ENCODE measurements around the gene MLPH. TPM values are rescaled to one million over a fixed set of nuclear protein-coding genes. Genes with fewer than 3 reads are reported as not detected.

The MLPH gene
- polyA plus RNA-seq, 1 of the 3 experiments (the other 2 are of a cell fraction): 93.6 TPM

DNA sequence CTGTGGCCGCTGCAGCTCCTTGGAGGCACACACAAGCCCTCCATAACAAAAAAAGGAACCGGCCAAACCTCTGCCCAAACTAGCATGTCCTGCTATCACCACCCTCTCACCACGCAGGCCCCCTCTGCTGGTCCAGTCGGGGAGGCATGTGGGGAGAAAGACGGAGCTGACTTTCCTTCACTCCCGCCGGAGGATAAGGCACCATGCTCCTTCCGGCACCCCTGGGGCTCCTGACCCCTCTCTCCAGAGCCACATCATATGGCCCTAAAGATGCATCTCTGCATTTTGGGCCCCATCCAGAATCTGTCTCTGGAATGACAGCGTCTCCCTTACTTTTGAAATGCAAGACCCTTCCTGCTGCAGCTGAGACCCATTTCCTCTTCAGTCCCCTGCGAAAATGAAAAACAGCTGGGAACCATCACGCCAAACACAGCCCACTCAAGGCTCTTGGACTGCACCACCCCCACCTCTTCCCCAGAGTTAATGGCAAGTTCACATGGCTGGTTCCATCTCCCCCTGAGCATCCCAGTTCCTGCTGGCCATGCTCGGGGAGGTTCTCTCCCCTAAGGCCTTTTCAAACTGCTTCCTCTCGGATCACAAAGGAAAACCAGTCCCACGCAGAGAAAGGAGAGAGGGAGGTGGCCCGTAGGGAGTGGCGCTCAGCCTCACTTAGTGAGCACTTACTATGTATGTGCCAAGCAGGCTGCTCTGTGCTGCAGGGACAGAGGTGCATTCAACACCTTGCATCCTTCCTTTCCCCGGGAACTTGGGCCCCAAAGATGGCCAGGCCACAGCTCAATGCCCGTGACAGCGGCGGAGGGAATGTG, 35.2 kb upstream of the MLPH start:
- Histone ChIP-seq H3K27me3 (ENCODE audit: insufficient read depth) (no peaks in the 10 kb centered on the region), H3K36me3 (replicated peaks in 1 of 2; ENCODE audit: control insufficient read depth in 1 of 2, insufficient read depth in 2 of 2, low read length in 1 of 2) (no peaks in the 10 kb centered on the region), H3K4me1 (ENCODE audit: control insufficient read depth in 1 of 2, insufficient read depth in 2 of 2, low read depth in 1 of 2, low read length in 1 of 2) (peaks cover 0 to 24% of the 10 kb centered on the region in 2 experiments; a peak in 1 of 4 replicates), H3K4me3 (ENCODE audit: low read depth in 2 of 2, low read length in 1 of 2) (no peak overlapping the region), H3K27ac (ENCODE audit: low read depth in 2 of 2, low read length in 1 of 2) (peak overlapping the region in 1 of 2 experiments; percentile 83; a peak in 2 of 4 replicates), H3K79me2 (ENCODE audit: insufficient read depth) (no peaks in the 10 kb centered on the region), H4K20me1 (ENCODE audit: insufficient read depth) (no peaks in the 10 kb centered on the region), H3K9me3 (no peaks in the 10 kb centered on the region), H3K4me2 (no peak overlapping the region), H2AFZ (ENCODE audit: low read depth) (no peak overlapping the region), H3K9me2 (no peaks in the 10 kb centered on the region), H3F3A (replicated peaks; ENCODE audit: insufficient read depth) (no peaks in the 10 kb centered on the region), H3K9ac (no peak overlapping the region)
- WGBS (ENCODE audit: low lambda C conversion rate): 71% methylated on average over 14 of the region's 20 CpGs
- DNase-seq: peak; percentile 87
- POLR2A ChIA-PET: interaction anchor here (0.6 to 1.9 kb wide), 3 partner anchors 10 to 24 kb away, joined by 3 to 5 read pairs (median 4); no protein-coding TSS in a partner anchor
- CTCF ChIA-PET: interaction anchor here (0.7 to 4.3 kb wide), 19 partner anchors 9 to 356 kb away, joined by 3 to 59 read pairs (median 4); partner anchors contain the start of gene COL6A3
- TF ChIP-seq FOSL2 (IDR thresholded peaks at IDR 0.05; ENCODE audit: borderline replicate concordance, low read depth): no peak
- TF ChIP-seq GATA2 (CRISPR knock-in tag; IDR thresholded peaks at IDR 0.05): no peak
- TF ChIP-seq RCOR1 (IDR thresholded peaks at IDR 0.05; ENCODE audit: low read length): peak; percentile 58; the same call in 1 of the 2 replicates
- TF ChIP-seq EZH2phosphoT487 (IDR thresholded peaks at IDR 0.05; ENCODE audit: borderline replicate concordance, low read depth): no peak
- no peak for TF ChIP-seq SIN3A (IDR thresholded peaks at IDR 0.05; ENCODE audit: borderline replicate concordance, low read depth, low read length)
- TF ChIP-seq, protein P1, sequence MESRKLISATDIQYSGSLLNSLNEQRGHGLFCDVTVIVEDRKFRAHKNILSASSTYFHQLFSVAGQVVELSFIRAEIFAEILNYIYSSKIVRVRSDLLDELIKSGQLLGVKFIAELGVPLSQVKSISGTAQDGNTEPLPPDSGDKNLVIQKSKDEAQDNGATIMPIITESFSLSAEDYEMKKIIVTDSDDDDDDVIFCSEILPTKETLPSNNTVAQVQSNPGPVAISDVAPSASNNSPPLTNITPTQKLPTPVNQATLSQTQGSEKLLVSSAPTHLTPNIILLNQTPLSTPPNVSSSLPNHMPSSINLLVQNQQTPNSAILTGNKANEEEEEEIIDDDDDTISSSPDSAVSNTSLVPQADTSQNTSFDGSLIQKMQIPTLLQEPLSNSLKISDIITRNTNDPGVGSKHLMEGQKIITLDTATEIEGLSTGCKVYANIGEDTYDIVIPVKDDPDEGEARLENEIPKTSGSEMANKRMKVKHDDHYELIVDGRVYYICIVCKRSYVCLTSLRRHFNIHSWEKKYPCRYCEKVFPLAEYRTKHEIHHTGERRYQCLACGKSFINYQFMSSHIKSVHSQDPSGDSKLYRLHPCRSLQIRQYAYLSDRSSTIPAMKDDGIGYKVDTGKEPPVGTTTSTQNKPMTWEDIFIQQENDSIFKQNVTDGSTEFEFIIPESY (IDR thresholded peaks at IDR 0.05; ENCODE audit: borderline replicate concordance, low read depth): no peak
- TF ChIP-seq YY1 (IDR thresholded peaks at IDR 0.05; ENCODE audit: low read depth): no peak
- TF ChIP-seq EP300 (IDR thresholded peaks at IDR 0.05; ENCODE audit: borderline replicate concordance in 1 of 2, low read depth in 1 of 2, low read length in 1 of 2): peak in 1 of 2 experiments; percentile 68; a peak in 2 of 4 replicates
- no peak for TF ChIP-seq CHD2 (IDR thresholded peaks at IDR 0.05; ENCODE audit: low read length, partially characterized antibody)
- TF ChIP-seq FOXJ3 (CRISPR knock-in tag; IDR thresholded peaks at IDR 0.05): no peak
- no peak for TF ChIP-seq FOXM1 (IDR thresholded peaks at IDR 0.05; ENCODE audit: low read depth)
- peak; percentile 36; the same call in 1 of the 2 replicates for TF ChIP-seq SMC3 (IDR thresholded peaks at IDR 0.05; ENCODE audit: low read depth, low read length)
- TF ChIP-seq MXI1 (IDR thresholded peaks at IDR 0.05; ENCODE audit: low read depth, low read length): no peak
- TF ChIP-seq RXRA (IDR thresholded peaks at IDR 0.05; ENCODE audit: borderline replicate concordance, low read depth): no peak
- TF ChIP-seq TEAD4 (IDR thresholded peaks at IDR 0.05; ENCODE audit: borderline replicate concordance, insufficient read depth): no peak
- TF ChIP-seq TAF1 (IDR thresholded peaks at IDR 0.05; ENCODE audit: borderline replicate concordance, low read depth, low read length): no peak
- TF ChIP-seq ELF1 (IDR thresholded peaks at IDR 0.05): no peak
- no peak for TF ChIP-seq NFIC (IDR thresholded peaks at IDR 0.05; ENCODE audit: borderline replicate concordance)
- TF ChIP-seq GABPA (IDR thresholded peaks at IDR 0.05; ENCODE audit: low read depth): no peak
- no peak for TF ChIP-seq MEF2A (IDR thresholded peaks at IDR 0.05; ENCODE audit: borderline replicate concordance, low read depth)
- TF ChIP-seq, protein P2, sequence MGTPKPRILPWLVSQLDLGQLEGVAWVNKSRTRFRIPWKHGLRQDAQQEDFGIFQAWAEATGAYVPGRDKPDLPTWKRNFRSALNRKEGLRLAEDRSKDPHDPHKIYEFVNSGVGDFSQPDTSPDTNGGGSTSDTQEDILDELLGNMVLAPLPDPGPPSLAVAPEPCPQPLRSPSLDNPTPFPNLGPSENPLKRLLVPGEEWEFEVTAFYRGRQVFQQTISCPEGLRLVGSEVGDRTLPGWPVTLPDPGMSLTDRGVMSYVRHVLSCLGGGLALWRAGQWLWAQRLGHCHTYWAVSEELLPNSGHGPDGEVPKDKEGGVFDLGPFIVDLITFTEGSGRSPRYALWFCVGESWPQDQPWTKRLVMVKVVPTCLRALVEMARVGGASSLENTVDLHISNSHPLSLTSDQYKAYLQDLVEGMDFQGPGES (IDR thresholded peaks at IDR 0.05; ENCODE audit: low read depth, low read length): no peak
- TF ChIP-seq, protein P3, sequence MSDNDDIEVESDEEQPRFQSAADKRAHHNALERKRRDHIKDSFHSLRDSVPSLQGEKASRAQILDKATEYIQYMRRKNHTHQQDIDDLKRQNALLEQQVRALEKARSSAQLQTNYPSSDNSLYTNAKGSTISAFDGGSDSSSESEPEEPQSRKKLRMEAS (IDR thresholded peaks at IDR 0.05; ENCODE audit: low read depth): no peak
- no peak for TF ChIP-seq POLR2AphosphoS5 (IDR thresholded peaks at IDR 0.05; ENCODE audit: low read depth, low read length)
- TF ChIP-seq RAD21 (IDR thresholded peaks at IDR 0.05; ENCODE audit: low read length): peak; percentile 47
- TF ChIP-seq, protein P4, sequence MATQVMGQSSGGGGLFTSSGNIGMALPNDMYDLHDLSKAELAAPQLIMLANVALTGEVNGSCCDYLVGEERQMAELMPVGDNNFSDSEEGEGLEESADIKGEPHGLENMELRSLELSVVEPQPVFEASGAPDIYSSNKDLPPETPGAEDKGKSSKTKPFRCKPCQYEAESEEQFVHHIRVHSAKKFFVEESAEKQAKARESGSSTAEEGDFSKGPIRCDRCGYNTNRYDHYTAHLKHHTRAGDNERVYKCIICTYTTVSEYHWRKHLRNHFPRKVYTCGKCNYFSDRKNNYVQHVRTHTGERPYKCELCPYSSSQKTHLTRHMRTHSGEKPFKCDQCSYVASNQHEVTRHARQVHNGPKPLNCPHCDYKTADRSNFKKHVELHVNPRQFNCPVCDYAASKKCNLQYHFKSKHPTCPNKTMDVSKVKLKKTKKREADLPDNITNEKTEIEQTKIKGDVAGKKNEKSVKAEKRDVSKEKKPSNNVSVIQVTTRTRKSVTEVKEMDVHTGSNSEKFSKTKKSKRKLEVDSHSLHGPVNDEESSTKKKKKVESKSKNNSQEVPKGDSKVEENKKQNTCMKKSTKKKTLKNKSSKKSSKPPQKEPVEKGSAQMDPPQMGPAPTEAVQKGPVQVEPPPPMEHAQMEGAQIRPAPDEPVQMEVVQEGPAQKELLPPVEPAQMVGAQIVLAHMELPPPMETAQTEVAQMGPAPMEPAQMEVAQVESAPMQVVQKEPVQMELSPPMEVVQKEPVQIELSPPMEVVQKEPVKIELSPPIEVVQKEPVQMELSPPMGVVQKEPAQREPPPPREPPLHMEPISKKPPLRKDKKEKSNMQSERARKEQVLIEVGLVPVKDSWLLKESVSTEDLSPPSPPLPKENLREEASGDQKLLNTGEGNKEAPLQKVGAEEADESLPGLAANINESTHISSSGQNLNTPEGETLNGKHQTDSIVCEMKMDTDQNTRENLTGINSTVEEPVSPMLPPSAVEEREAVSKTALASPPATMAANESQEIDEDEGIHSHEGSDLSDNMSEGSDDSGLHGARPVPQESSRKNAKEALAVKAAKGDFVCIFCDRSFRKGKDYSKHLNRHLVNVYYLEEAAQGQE (IDR thresholded peaks at IDR 0.05; ENCODE audit: low read depth, low read length): no peak
- TF ChIP-seq JUND (IDR thresholded peaks at IDR 0.05): no peak
- TF ChIP-seq RFX5 (IDR thresholded peaks at IDR 0.05; ENCODE audit: low read length): no peak
